Keratinocyte (primary cell): ENCODE measurements around the gene SETD1B. TPM values are rescaled to one million over a fixed set of nuclear protein-coding genes. Genes with fewer than 3 reads are reported as not detected.

Experiments used
- DNase-seq: peaks from one replicate; pipeline ENCODE4 v3.0.0-alpha.2; 2011; ENCODE audit warnings: low read depth, missing footprints, low spot score
- FAIRE-seq: peaks from 2 replicates; lab custom pipeline; 2011; peaks lifted over from hg19 to GRCh38; lab: Jason Lieb, UNC
- H2AFZ ChIP-seq: 2 replicates; pipeline ENCODE4 v1.6.0; 2012; ENCODE audit warnings: low read length, control low read depth, inconsistent platforms; ENCODE audit not compliant: control insufficient read depth
- H3K27ac ChIP-seq: 2 replicates; pipeline ENCODE4 v1.5.1; 2011; ENCODE audit warnings: low read length; ENCODE audit not compliant: control insufficient read depth, insufficient read depth
- H3K27me3 ChIP-seq: 3 replicates; pipeline ENCODE4 v1.6.0; 2011; ENCODE audit warnings: low read length; ENCODE audit not compliant: control insufficient read depth, insufficient read depth; ENCODE audit errors: extremely low read depth
- H3K36me3 ChIP-seq, 2 experiments: 2 replicates in 1 of 2; 3 replicates in 1 of 2; pipeline ENCODE4 v1.5.1; 2011; ENCODE audit warnings: low read length in 2 of 2, mild to moderate bottlenecking in 1 of 2; ENCODE audit not compliant: control insufficient read depth in 2 of 2, insufficient read depth in 2 of 2; ENCODE audit errors: extremely low read depth in 1 of 2
- H3K4me1 ChIP-seq: 3 replicates; pipeline ENCODE4 v1.5.1; 2011; ENCODE audit warnings: low read length; ENCODE audit not compliant: control insufficient read depth, insufficient read depth; ENCODE audit errors: extremely low read depth
- H3K4me2 ChIP-seq: 3 replicates; pipeline ENCODE4 v1.6.0; 2011; ENCODE audit warnings: low read depth, low read length; ENCODE audit not compliant: control insufficient read depth, insufficient read depth; ENCODE audit errors: extremely low read depth
- H3K4me3 ChIP-seq, 3 experiments: fragments of 200-600 bp in 1 of 3; sonication (generic) in 1 of 3; 2 replicates in 2 of 3; 3 replicates in 1 of 3; pipeline ENCODE4 v1.5.1; 2011 to 2016; ENCODE audit warnings: low read length in 3 of 3, mild to moderate bottlenecking in 3 of 3, control low read depth in 2 of 3, inconsistent platforms in 1 of 3, low read depth in 1 of 3, mixed read lengths in 1 of 3, mixed run types in 1 of 3, moderate library complexity in 1 of 3; ENCODE audit not compliant: control insufficient read depth in 2 of 3, insufficient read depth in 2 of 3; ENCODE audit errors: extremely low read depth in 1 of 3
- H3K79me2 ChIP-seq: 2 replicates; pipeline ENCODE4 v1.6.0; 2012; ENCODE audit warnings: low read length; ENCODE audit not compliant: control insufficient read depth, insufficient read depth
- H3K9ac ChIP-seq: 3 replicates; pipeline ENCODE4 v1.6.0; 2011; ENCODE audit warnings: low read length; ENCODE audit not compliant: control insufficient read depth, insufficient read depth; ENCODE audit errors: extremely low read depth
- H3K9me1 ChIP-seq: 3 replicates; pipeline ENCODE4 v1.6.0; 2011; ENCODE audit warnings: low read length; ENCODE audit not compliant: control insufficient read depth, insufficient read depth; ENCODE audit errors: extremely low read depth
- H3K9me3 ChIP-seq: 2 replicates; pipeline ENCODE4 v1.5.1; 2012; ENCODE audit warnings: low read depth, low read length; ENCODE audit not compliant: control insufficient read depth
- H4K20me1 ChIP-seq: 3 replicates; pipeline ENCODE4 v1.6.0; 2011; ENCODE audit warnings: low read length; ENCODE audit not compliant: control insufficient read depth, insufficient read depth; ENCODE audit errors: extremely low read depth
- CTCF ChIP-seq, 3 experiments: IDR thresholded peaks in 1 of 3; conservative IDR thresholded peaks in 1 of 3; optimal IDR thresholded peaks in 1 of 3; 2 replicates in 2 of 3; 3 replicates in 1 of 3; pipeline versions ENCODE3 to v1.5.1; 2011; ENCODE audit warnings: low read length in 3 of 3, mild to moderate bottlenecking in 3 of 3, moderate library complexity in 2 of 3, control low read depth in 1 of 3, inconsistent platforms in 1 of 3; ENCODE audit not compliant: insufficient read depth in 2 of 3; ENCODE audit errors: extremely low read depth in 1 of 3
- EZH2 ChIP-seq: IDR thresholded peaks from one replicate; pipeline ENCODE4 v1.6.1; 2012; ENCODE audit warnings: inconsistent platforms, mild to moderate bottlenecking, low read length, moderate library complexity
- dilution Hi-C: fragments of 300-500 bp; cut with MboI; formaldehyde crosslinking; loops from one replicate; pipeline ENCODE4 v1.7.0; 2020; ENCODE audit warnings: low sequenced_read_pairs; ENCODE audit not compliant: extremely low pct_ligation_motif_present
- polyA plus RNA-seq, 5 experiments: library from polyadenylated mRNA; depleted of rRNA in 3 of 5; stranded (reverse) in 3 of 5; stranded (forward) in 1 of 5; unstranded in 1 of 5; fragments of >200 nt; gene quantifications; 1 replicate in 1 of 5; 2 replicates in 3 of 5; 3 replicates in 1 of 5; pipeline versions ENCODE4 v1.2.1 to v1.2.3, GENCODE V29; 2011 to 2012; ENCODE audit warnings: missing spikeins in 2 of 5, low read depth in 1 of 5, low replicate concordance in 1 of 5

Gene SETD1B
- polyA plus RNA-seq, 1 donor (not counting 4 experiments of a cell fraction or from before 2014, with no cell fraction given), result 0.72 TPM

DNA sequence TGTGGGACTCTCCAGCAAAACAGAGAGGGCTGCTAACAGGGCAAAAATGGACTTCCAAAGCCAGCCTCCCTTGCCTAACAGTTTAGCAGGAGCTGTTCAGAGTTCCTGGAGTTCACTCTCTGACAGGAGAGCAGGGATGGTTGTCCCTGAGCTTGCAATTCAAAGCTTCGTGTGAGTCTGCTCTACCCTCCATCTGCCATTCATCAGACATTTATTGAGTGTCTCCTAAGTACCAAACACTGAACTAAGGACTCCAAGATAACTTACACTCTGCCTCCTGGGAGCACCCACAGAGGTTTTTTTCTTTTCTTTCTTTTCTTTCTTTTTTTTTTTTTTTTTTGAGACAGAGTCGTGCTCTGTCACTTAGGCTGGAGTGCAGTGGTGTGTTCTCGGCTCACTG is 39.0 kb upstream of the SETD1B start:
- Histone ChIP-seq H3K9me3 (no peaks in the 10 kb centered on the region), H3K27ac (no peak overlapping the region), H3K9me1 (no peaks in the 10 kb centered on the region), H3K4me2 (no peak overlapping the region), H3K4me1 (peaks cover 7% of the 10 kb centered on the region), H3K4me3 (no peak overlapping the region), H3K79me2 (no peaks in the 10 kb centered on the region), H3K27me3 (no peaks in the 10 kb centered on the region), H3K9ac (no peak overlapping the region), H3K36me3 (peaks cover 3 to 5% of the 10 kb centered on the region in 2 experiments), H4K20me1 (no peaks in the 10 kb centered on the region), H2AFZ (no peak overlapping the region)
- dilution Hi-C loops, result no loop called here
- FAIRE-seq, result no peak
- no peak for DNase-seq
- TF ChIP-seq CTCF (optimal IDR thresholded peaks at IDR 0.05 in 1 of 3, IDR thresholded peaks at IDR 0.05 in 1 of 3, conservative IDR thresholded peaks at IDR 0.05 in 1 of 3; ENCODE audit: extremely low read depth in 1 of 3, insufficient read depth in 2 of 3, low read length in 3 of 3), result no peak
- TF ChIP-seq EZH2, result no peak

DNA sequence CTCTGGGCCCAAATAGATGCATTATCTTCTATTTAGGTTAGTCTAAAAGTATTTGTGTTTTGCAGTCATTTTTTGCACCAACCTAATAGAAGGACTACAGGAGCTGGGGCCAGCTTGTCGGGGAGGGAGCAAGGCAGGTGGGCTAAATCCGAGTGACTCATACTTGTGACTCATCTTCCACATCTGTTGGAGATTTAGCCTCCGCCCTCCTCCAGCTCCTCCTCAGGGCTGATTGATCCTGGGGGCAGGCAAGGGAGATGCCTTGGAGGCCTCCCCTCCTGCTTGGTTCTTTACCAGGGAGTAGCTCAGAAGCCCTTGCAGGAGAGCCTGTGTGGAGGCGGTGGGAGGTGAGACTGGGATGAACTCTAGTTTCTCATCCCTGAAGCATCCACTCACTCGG is 38.2 kb upstream of the SETD1B start:
- no peaks in the 10 kb centered on the region for H4K20me1 ChIP-seq
- no peak overlapping the region for H2AFZ ChIP-seq
- DNase-seq (peak; percentile 36), FAIRE-seq (peak; percentile 5)
- peaks cover 5% of the 10 kb centered on the region in 2 experiments for H3K36me3 ChIP-seq
- H3K4me2 ChIP-seq, result no peak overlapping the region
- dilution Hi-C loops, result no loop called here
- H3K9me1 ChIP-seq, result no peaks in the 10 kb centered on the region
- H3K27me3 ChIP-seq, result no peaks in the 10 kb centered on the region
- no peak overlapping the region for H3K27ac ChIP-seq
- H3K9me3 ChIP-seq, result no peaks in the 10 kb centered on the region
- peaks cover 7% of the 10 kb centered on the region for H3K4me1 ChIP-seq
- no peak overlapping the region for H3K9ac ChIP-seq
- no peaks in the 10 kb centered on the region for H3K79me2 ChIP-seq
- no peak overlapping the region for H3K4me3 ChIP-seq
- TF ChIP-seq EZH2, result no peak
- TF ChIP-seq CTCF (optimal IDR thresholded peaks at IDR 0.05 in 1 of 3, IDR thresholded peaks at IDR 0.05 in 1 of 3, conservative IDR thresholded peaks at IDR 0.05 in 1 of 3; ENCODE audit: extremely low read depth in 1 of 3, insufficient read depth in 2 of 3, low read length in 3 of 3), result no peak
